ENCODE results near the gene PDE6G.

GRCh38 chr17:81660441-81660840 is 4.1 kb upstream of the PDE6G start:
- TF ChIP-seq EZH2 (IDR thresholded peaks at IDR 0.05; ENCODE audit: borderline replicate concordance, insufficient read depth, low read depth, low read length, poor library complexity, severe bottlenecking) (no peak), CTCF (IDR thresholded peaks at IDR 0.05) (no peak)
